Right ventricle myocardium inferior (tissue), 1 donor: Measurements from ENCODE around the gene HOXB6. TPM values are rescaled to one million over a fixed set of nuclear protein-coding genes. Genes with fewer than 3 reads are reported as not detected.

Experiments used
- ATAC-seq: fragments of 200-7000 bp; cut with Tn5 transposase; one replicate; pipeline ENCODE4 v1.9.1; 2020; ENCODE audit warnings: mild to moderate bottlenecking, moderate library complexity
- DNase-seq: peaks from one replicate; pipeline ENCODE4 v3.0.0; 2021; ENCODE audit errors: missing footprints
- intact Hi-C: fragments of 100-400 bp; cut with DNase I; formaldehyde crosslinking; loops from one replicate; pipeline ENCODE4 v1.11.0; 2022
- total RNA-seq: library from RNA; stranded (reverse); fragmentation: NEBNext Ultra II Directional; extraction: Animal tissue kit (Norgen Biotek cat#: 25700); gene quantifications from one replicate; pipeline ENCODE4 v1.2.1, GENCODE V29; 2021
- donor health status: DM: no; HTN: yes; CAD: no; lungs with severe emphysema.

HOXB6 gene
- total RNA-seq, 1 donor from 2014 or later: 0.57 TPM

- intact Hi-C loops: loop anchor here (2.0 kb wide), 1 partner anchor 18 kb away; no protein-coding TSS in a partner anchor
- no peak for DNase-seq
- ATAC-seq: no peak
Measured at GRCh38 chr17:48601207-48601538, 3.6 kb downstream of the HOXB6 start.

- ATAC-seq (no peak), DNase-seq (no peak)
- intact Hi-C loops: loop anchor here (2.0 kb wide), 1 partner anchor 18 kb away; no protein-coding TSS in a partner anchor
Measured at GRCh38 chr17:48600244-48601098, 4.3 kb downstream of the HOXB6 start.

DNA sequence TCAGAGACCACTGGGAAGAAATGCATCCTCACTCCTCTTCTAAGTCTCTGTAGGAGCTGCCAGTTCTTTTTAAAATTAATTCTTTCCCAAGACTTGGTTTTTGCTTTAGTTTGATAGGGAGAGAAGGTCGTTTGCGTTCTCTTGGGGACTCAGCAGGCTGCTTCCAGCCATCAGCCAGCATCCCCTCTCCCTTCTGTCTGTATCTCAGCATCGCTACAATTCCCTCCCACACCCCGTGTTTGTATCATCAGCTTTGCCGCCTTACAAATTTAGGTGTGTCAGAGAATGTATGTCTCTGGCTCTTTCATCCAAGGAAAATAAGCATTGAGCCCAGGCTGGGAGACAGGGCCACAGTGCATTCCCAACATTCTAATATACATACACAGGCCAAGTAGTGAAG, 5.4 kb downstream of the HOXB6 start:
- intact Hi-C loops: loop anchor here (10.0 kb wide), 1 partner anchor 245 kb away; no protein-coding TSS in a partner anchor
- DNase-seq: no peak
- no peak for ATAC-seq

- intact Hi-C loops: loop anchor here (10.0 kb wide), 1 partner anchor 244 kb away; no protein-coding TSS in a partner anchor
- ATAC-seq: no peak
Measured at GRCh38 chr17:48598736-48599135, 6.0 kb downstream of the HOXB6 start.

GRCh38 chr17:48597778-48598631, 6.8 kb downstream of the HOXB6 start:
- peak; percentile 41 for ATAC-seq
- intact Hi-C loops: loop anchor here (10.0 kb wide), 1 partner anchor 243 kb away; no protein-coding TSS in a partner anchor
- DNase-seq: peak; percentile 81

More at GRCh38 chr17:48598736-48599135, 6.0 kb downstream of the HOXB6 start:
- no peak for DNase-seq

GRCh38 chr17:48597528-48597777, 7.3 kb downstream of the HOXB6 start:
- intact Hi-C loops: loop anchor here (10.0 kb wide), 1 partner anchor 243 kb away; no protein-coding TSS in a partner anchor
- ATAC-seq (peak; percentile 17), DNase-seq (no peak)

- no peak for DNase-seq
- ATAC-seq: no peak
- intact Hi-C loops: loop anchor here (10.0 kb wide), 1 partner anchor 242 kb away; no protein-coding TSS in a partner anchor
Measured at GRCh38 chr17:48596735-48597527, 7.9 kb downstream of the HOXB6 start.

GRCh38 chr17:48596000-48596734, 8.6 kb downstream of the HOXB6 start:
- intact Hi-C loops: loop anchor here (10.0 kb wide), 1 partner anchor 241 kb away; no protein-coding TSS in a partner anchor
- DNase-seq (no peak), ATAC-seq (no peak)

GRCh38 chr17:48595278-48595999, 9.3 kb downstream of the HOXB6 start:
- ATAC-seq (no peak), DNase-seq (no peak)
- intact Hi-C loops: loop anchor here (10.0 kb wide), 1 partner anchor 241 kb away; no protein-coding TSS in a partner anchor

- ATAC-seq: no peak
- no peak for DNase-seq
- intact Hi-C loops: loop anchor here (10.0 kb wide), 1 partner anchor 240 kb away; no protein-coding TSS in a partner anchor
Measured at GRCh38 chr17:48594538-48595277, 10.1 kb downstream of the HOXB6 start.

DNA sequence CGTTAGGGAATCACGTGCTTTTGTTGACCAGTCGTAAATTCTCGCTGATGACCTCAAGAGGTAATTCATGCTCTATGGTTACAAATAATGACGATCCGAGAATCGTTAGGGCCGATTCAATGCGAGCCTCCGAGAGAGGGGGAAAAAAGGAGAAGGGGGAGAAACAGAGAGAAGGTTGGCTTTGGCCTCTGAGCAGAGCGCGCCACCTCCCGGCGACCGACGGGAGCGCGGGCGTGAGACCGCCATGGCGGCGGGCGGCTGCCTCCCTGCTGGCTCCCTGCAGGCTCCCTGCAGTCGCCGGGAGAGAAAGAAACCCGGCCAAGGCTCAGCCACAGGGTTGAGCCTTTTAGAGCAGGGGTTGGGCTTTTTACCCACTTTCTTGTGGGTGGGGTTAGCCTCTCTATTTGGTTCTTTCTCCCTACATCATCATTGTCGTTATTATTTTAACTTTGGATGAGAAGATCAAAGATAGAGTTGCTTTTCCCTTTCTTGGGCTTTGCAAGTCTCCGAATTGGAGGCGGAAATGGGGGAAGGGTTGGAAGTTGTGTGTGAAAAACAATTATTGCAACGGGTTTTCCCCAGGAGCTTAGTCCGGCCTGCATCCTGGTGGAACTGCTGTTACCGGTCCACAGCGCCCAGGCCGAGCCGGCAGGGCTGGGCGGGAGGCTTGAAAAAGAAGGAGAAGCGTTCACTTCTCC, 10.8 kb downstream of the HOXB6 start:
- DNase-seq (peak; percentile 84), ATAC-seq (peak; percentile 62)
- intact Hi-C loops: loop anchor here (10.0 kb wide), 1 partner anchor 239 kb away; no protein-coding TSS in a partner anchor

DNA sequence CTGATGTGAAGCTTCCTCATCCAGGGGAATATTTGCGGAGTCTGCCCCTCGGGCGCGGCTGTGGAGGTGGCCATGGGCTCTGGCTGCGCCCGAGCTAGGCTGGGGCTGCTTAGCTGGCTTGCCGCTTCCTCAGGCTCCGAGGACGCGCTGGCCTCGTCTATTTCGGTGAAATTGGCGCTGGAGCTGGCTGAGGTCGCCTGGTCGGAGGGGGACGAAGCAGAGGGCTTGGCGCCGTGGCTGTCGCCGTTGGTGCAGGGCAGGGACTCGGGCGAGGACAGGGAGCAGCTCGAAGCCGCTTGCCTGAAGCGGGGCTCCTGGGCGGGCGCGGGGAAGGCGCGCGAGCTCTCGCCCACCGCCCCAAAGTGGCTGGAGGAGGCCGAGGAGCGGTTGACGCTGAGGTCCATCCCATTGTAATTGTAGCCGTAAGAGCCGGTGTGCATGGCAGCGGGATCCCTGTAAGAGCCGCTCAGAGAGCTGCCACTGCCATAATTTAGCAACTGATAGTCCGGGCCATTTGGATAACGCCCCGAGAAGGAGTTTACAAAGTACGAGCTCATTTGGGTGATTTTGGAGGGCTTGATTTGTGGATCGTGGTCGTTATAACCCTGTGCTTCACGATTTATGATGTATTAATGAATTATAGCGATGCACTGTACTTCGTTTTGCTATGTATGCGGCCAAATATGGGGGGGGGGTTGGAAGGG, 11.5 kb downstream of the HOXB6 start, which contains the start of gene HOXB5:
TSS of gene HOXB5 (minus strand) at position 654 of the 704 bp plus-strand sequence. CDS start at position 557, 97 bp downstream.
- DNase-seq (no peak), ATAC-seq (no peak)
- intact Hi-C loops: loop anchor here (10.0 kb wide), 1 partner anchor 238 kb away; no protein-coding TSS in a partner anchor

DNA sequence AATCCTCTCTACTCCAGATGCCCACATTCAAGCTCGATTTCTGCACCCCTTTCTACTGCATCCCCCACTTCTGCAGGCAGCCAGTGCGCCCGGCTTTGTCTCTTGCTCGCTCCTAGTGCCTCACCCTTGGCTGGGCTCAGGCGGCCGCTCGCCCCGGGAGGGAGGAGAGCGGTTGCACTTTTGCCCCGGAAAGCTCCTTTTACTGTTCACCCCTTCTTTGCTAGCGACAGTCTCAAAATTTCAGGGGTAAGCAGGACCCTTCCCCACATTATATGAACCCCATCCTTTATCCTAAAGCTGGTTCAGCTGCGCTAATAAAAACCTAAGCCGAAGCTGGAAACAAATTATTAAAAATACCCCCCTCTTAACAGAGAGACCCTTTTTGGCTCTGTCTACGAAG, 12.2 kb downstream of the HOXB6 start:
- DNase-seq: no peak
- intact Hi-C loops: loop anchor here (10.0 kb wide), 1 partner anchor 238 kb away; no protein-coding TSS in a partner anchor
- no peak for ATAC-seq

DNA sequence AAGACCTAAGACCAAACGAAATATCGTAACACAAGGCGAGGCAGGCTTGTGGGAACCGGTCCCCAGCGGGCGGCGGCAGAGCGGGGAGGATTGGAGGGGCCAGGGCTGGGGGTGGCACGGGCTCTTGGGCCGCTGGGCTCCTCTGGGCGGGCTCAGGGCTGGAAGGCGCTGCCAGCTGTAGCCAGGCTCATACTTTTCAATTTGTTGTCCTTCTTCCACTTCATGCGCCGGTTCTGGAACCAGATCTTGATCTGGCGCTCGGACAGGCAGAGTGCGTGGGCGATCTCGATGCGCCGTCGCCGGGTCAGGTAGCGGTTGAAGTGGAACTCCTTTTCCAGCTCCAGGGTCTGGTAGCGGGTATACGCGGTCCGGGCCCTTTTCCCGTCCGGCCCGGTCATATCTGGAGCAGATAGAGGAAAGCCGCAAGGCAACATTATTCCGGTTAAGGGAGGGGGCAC, 12.7 kb downstream of the HOXB6 start:
- no peak for DNase-seq
- no peak for ATAC-seq
- intact Hi-C loops: loop anchor here (10.0 kb wide), 1 partner anchor 237 kb away; no protein-coding TSS in a partner anchor
